HL-60 (cell line): Measurements from ENCODE around the gene FBXO36.
"Not testable (repeated sequence)": the region's sequence is repeated elsewhere in the genome, so short reads cannot be mapped to it uniquely, and the experiment has no call there.

Experiments
- CTCF ChIP-seq: IDR thresholded peaks from one replicate; pipeline ENCODE4 v1.5.1; 2011; ENCODE audit warnings: low read length, control low read depth, inconsistent platforms; ENCODE audit not compliant: insufficient read depth
- GABPA ChIP-seq: IDR thresholded peaks from 2 replicates; pipeline ENCODE4 v1.6.1; 2012; ENCODE audit warnings: low read depth
- POLR2AphosphoS5 ChIP-seq: IDR thresholded peaks from 2 replicates; pipeline ENCODE4 v1.6.1; 2012; ENCODE audit warnings: low read depth
- REST ChIP-seq: IDR thresholded peaks from 2 replicates; pipeline ENCODE4 v1.6.1; 2012; ENCODE audit warnings: low read depth; ENCODE audit not compliant: insufficient replicate concordance
- SPI1 ChIP-seq: IDR thresholded peaks from 2 replicates; pipeline ENCODE4 v1.6.1; 2012; ENCODE audit warnings: low read depth, mild to moderate bottlenecking, borderline replicate concordance

GRCh38 chr2:229924541-229924940 lies 2.2 kb downstream of the FBXO36 start:
- not testable (repeated sequence) for TF ChIP-seq CTCF, REST, POLR2AphosphoS5, SPI1, GABPA
